GM12892 (cell line): ENCODE data around the gene N4BP2L1.

ENCODE experiments used
- POLR2A ChIP-seq: IDR thresholded peaks from 2 replicates; pipeline ENCODE4 v1.6.1; 2011; ENCODE audit warnings: low read depth, low read length, control low read depth
- POLR2AphosphoS5 ChIP-seq: IDR thresholded peaks from 2 replicates; pipeline ENCODE4 v1.6.1; 2011; ENCODE audit warnings: low read depth, low read length, control low read depth
- TAF1 ChIP-seq: IDR thresholded peaks from 2 replicates; pipeline ENCODE4 v1.6.1; 2011; ENCODE audit warnings: low read depth, mild to moderate bottlenecking, control low read depth, low read length, borderline replicate concordance

DNA sequence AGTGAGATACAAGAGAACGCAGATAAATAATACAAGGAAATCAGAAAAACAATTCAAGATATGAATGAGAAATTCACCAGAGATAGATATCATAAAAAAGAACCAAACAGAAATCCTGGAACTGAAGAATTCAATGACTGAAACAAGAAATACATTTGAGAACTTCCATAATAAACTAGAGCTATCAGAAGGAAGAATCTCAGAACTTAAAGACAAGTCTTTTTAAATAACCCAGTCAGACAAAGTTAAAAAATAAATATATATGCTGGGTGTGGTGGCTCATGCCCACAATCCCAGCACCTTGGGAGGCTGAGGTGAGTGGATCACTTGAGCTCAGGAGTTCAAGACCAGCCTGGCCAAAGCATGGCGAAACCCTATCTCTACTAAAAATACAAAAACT is 28.7 kb upstream of the N4BP2L1 start:
- no peak for TF ChIP-seq POLR2AphosphoS5
- no peak for TF ChIP-seq TAF1
- TF ChIP-seq POLR2A: no peak
